Glutamatergic neuron (in vitro differentiated cells): ENCODE data around the gene TCERG1L. TPM values are rescaled to one million over a fixed set of nuclear protein-coding genes. Genes with fewer than 3 reads are reported as not detected.

Experiments
- DNase-seq: peaks from one replicate; pipeline ENCODE4 v3.0.0; 2022
- H3K27ac Mint-ChIP-seq: one replicate; pipeline ENCODE4 v1.8.0; 2020; ENCODE audit warnings: mild to moderate bottlenecking, mixed read lengths, inconsistent platforms; ENCODE audit not compliant: unreplicated experiment
- H3K27me3 Mint-ChIP-seq: one replicate; pipeline ENCODE4 v1.8.0; 2020; ENCODE audit warnings: mild to moderate bottlenecking, moderate library complexity, mixed read lengths, inconsistent platforms; ENCODE audit not compliant: unreplicated experiment
- H3K36me3 Mint-ChIP-seq: one replicate; pipeline ENCODE4 v1.8.0; 2020; ENCODE audit warnings: mild to moderate bottlenecking, mixed read lengths, inconsistent platforms; ENCODE audit not compliant: unreplicated experiment
- H3K4me1 Mint-ChIP-seq: one replicate; pipeline ENCODE4 v1.8.0; 2020; ENCODE audit warnings: mild to moderate bottlenecking, low read depth, mixed read lengths, inconsistent platforms; ENCODE audit not compliant: unreplicated experiment
- H3K4me3 Mint-ChIP-seq: one replicate; pipeline ENCODE4 v1.8.0; 2020; ENCODE audit warnings: mild to moderate bottlenecking, mixed read lengths, inconsistent platforms; ENCODE audit not compliant: unreplicated experiment
- H3K9me3 Mint-ChIP-seq: one replicate; pipeline ENCODE4 v1.8.0; 2020; ENCODE audit warnings: mild to moderate bottlenecking, moderate library complexity, mixed read lengths, inconsistent platforms; ENCODE audit not compliant: unreplicated experiment
- CTCF ChIP-seq: fragments of 200-600 bp; sonication (generic); IDR thresholded peaks from one replicate; pipeline ENCODE4 v1.5.0; 2021; ENCODE audit not compliant: partially characterized antibody, unreplicated experiment
- total RNA-seq: library from RNA; stranded (reverse); fragmentation: NEBNext Ultra II Directional; extraction: Animal tissue kit (Norgen Biotek cat#: 25700); gene quantifications from one replicate; pipeline ENCODE4 v1.2.1, GENCODE V29; 2021; ENCODE audit not compliant: unreplicated experiment

TCERG1L gene
- total RNA-seq, 1 donor from 2014 or later, result 2.2 TPM

DNA sequence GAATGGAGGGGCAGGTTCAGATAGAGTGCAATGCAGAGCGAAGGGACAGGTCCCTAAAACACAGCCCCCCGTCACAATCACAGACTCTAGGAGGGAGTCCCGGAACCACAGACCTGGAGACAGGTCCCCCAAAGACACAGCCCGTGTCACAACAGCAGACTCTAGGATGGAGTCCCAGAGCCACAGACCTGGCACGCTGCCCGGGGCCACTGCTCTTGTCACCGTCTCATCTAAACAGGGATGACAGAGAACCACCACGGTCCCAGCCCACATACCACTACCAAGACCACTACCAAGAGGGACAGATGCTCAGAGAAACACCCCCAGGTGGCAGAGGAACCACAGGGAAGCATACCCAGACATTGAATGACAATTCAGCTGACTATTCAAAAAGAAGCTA is 183.9 kb downstream of the TCERG1L start:
- no peak for DNase-seq
- no peak for TF ChIP-seq CTCF
- Mint-ChIP-seq H3K36me3 (peaks cover 4% of the 10 kb centered on the region), H3K4me1 (peaks cover 5% of the 10 kb centered on the region), H3K9me3 (peaks cover 2% of the 10 kb centered on the region), H3K27me3 (no peaks in the 10 kb centered on the region), H3K4me3 (no peak overlapping the region), H3K27ac (no peak overlapping the region)

DNA sequence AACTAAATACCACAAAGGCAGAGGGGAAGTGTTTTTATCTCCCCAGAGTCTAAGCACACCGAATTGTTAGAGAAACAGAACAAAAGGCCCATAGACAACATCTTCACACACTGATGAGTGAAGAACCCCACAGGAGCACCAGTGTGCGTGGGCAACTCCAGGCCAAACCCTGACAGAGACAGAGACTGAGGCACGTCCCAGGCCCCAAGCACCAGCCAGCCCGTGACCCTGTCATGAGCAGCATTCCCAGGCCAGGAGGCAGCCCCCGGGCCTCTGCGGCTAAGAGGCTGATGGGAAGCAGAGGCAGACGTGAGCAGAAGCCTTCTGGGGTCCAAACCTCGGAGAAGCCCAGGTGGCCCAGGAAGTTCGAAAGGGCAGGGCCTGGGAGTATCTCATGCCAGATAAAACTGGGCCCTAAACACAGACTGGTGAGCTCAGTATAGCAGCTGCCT is 184.4 kb downstream of the TCERG1L start:
- no peak overlapping the region for H3K4me3 Mint-ChIP-seq
- peaks cover 4% of the 10 kb centered on the region for H3K36me3 Mint-ChIP-seq
- H3K4me1 Mint-ChIP-seq, result peaks cover 3% of the 10 kb centered on the region
- peaks cover 2% of the 10 kb centered on the region for H3K9me3 Mint-ChIP-seq
- no peaks in the 10 kb centered on the region for H3K27me3 Mint-ChIP-seq
- TF ChIP-seq CTCF, result no peak
- no peak overlapping the region for H3K27ac Mint-ChIP-seq
- DNase-seq, result no peak

- no peak for DNase-seq
Measured at GRCh38 chr10:131126321-131127137, 185.0 kb downstream of the TCERG1L start.

GRCh38 chr10:131125511-131126225 is 185.9 kb downstream of the TCERG1L start:
- no peak for DNase-seq
- no peak for TF ChIP-seq CTCF
- H3K27ac Mint-ChIP-seq, result no peak overlapping the region
- no peaks in the 10 kb centered on the region for H3K4me1 Mint-ChIP-seq
- H3K9me3 Mint-ChIP-seq, result peaks cover 5% of the 10 kb centered on the region
- H3K36me3 Mint-ChIP-seq, result peaks cover 4% of the 10 kb centered on the region
- peaks cover 2% of the 10 kb centered on the region for H3K27me3 Mint-ChIP-seq
- H3K4me3 Mint-ChIP-seq, result no peak overlapping the region

More at GRCh38 chr10:131126321-131127137, 185.0 kb downstream of the TCERG1L start:
- no peaks in the 10 kb centered on the region for H3K4me1 Mint-ChIP-seq
- no peak overlapping the region for H3K4me3 Mint-ChIP-seq
- peaks cover 4% of the 10 kb centered on the region for H3K36me3 Mint-ChIP-seq
- no peak for TF ChIP-seq CTCF
- H3K27me3 Mint-ChIP-seq, result no peaks in the 10 kb centered on the region
- H3K9me3 Mint-ChIP-seq, result peaks cover 2% of the 10 kb centered on the region
- H3K27ac Mint-ChIP-seq, result no peak overlapping the region

- Mint-ChIP-seq H3K36me3 (peaks cover 4% of the 10 kb centered on the region), H3K27ac (no peak overlapping the region), H3K4me1 (peaks cover 3% of the 10 kb centered on the region), H3K27me3 (peaks cover 5% of the 10 kb centered on the region), H3K9me3 (peaks cover 7% of the 10 kb centered on the region), H3K4me3 (no peak overlapping the region)
- DNase-seq, result no peak
- no peak for TF ChIP-seq CTCF
Measured at GRCh38 chr10:131124945-131125344, 186.6 kb downstream of the TCERG1L start.
